Measurements from ENCODE around the gene USP15.
"Not testable (repeated sequence)": the region's sequence is repeated elsewhere in the genome, so short reads cannot be mapped to it uniquely, and the experiment has no call there.

The USP15 gene

DNA sequence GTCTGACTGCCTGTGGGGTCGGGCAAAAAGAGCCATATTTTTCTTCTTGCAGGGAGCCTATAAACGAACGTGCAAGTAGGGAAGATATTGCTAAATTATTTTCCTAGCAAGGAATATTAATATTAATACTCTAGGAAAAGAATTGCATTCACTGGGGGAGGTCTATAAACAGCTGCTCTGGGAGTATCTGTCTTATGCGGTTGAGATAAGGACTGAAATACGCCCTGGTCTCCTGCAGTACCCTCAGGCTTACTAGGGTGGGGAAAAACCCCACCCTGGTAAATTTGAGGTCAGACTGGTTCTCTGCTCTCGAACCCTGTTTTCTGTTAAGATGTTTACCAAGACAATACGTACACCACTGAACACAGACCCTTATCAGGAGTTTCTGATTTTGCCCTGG lies 203.0 kb downstream of the USP15 start:
- not testable (repeated sequence) for DNase-seq

Data from DMS53 (cell line).